DND-41 (cell line): ENCODE results near the gene SIGLEC9.

Experiments
- CTCF ChIP-seq: IDR thresholded peaks from 2 replicates; pipeline ENCODE4 v1.5.1; 2012; ENCODE audit warnings: borderline replicate concordance, low read length, moderate library complexity, mild to moderate bottlenecking; ENCODE audit not compliant: poor library complexity, severe bottlenecking; ENCODE audit errors: extremely low read depth
- EZH2 ChIP-seq: IDR thresholded peaks from 3 replicates; pipeline ENCODE4 v1.6.1; 2012; ENCODE audit warnings: borderline replicate concordance, low read depth, mild to moderate bottlenecking, moderate library complexity, low read length, inconsistent platforms; ENCODE audit not compliant: severe bottlenecking

GRCh38 chr19:51138549-51138979 lies 13.9 kb downstream of the SIGLEC9 start:
- TF ChIP-seq CTCF (no peak), EZH2 (no peak)
